Stimulated activated naive CD8-positive, alpha-beta T cell treated with anti-CD3 and anti-CD28 coated beads, Interleukin-15, Interleukin-2, amounts not matched to agents 100 U/mL and 50 U/mL, for 24 hours (primary cell): ENCODE results near the gene LRMDA.
"Not testable (repeated sequence)": the region's sequence is repeated elsewhere in the genome, so short reads cannot be mapped to it uniquely, and the experiment has no call there.

Experiments
- ATAC-seq: fragments of 150-1000 bp; cut with Tn5 transposase; one replicate; pipeline ENCODE4 v1.10.0; 2021
- DNase-seq: peaks from one replicate; pipeline ENCODE4 v3.0.0; 2021

Gene LRMDA

DNA sequence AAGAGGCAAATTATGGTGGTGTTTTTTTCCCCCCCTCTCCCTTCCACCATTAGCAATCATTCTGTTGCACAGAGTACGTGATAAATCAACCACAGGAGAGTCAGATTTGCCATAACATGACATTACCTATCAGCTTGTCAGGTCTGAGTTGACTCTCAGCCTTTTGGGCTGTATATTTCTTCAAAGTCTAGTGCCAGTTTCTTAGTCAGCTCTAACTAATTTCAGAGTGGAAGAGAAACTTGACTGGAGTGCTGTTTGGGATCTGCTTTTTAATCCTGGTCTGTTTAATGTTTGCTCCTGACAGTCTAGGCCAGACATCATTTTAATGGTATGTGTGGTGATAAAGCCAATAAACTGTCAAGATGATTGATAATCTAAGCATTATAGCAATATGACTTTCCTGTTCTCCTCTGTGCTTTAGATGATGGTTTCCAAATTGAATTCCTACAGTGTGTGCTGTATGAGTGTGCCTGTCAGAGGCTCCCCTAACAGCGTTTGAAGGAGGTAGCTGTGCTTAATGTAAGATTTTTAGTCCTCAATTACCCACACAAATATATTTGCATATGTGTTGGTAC, 76.9 kb downstream of the LRMDA start:
- no peak for DNase-seq
- ATAC-seq, result no peak

DNA sequence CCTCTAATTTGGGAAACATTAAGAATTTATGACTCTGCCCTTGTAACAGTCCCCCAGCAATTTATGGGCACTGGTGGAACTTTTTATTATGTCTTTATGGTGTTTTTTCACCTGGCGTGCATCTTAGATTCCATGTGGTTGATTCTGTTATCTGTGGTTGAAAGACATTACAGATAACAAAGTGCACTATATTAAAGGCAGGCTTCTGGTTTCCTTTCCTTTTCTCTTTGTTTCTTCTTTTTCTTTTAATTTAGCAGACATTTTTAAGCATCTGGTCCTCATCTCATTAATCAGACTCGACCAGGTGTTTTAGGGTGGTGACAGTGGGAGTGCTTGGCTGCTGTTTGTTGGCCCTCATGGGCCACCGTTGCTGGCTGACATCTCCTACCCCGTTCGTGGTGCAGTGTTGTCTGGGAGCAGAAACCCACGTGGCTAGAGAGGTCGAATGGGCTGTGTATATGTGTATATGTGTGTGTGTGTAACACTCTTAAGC, 77.4 kb downstream of the LRMDA start:
- no peak for DNase-seq
- no peak for ATAC-seq

DNA sequence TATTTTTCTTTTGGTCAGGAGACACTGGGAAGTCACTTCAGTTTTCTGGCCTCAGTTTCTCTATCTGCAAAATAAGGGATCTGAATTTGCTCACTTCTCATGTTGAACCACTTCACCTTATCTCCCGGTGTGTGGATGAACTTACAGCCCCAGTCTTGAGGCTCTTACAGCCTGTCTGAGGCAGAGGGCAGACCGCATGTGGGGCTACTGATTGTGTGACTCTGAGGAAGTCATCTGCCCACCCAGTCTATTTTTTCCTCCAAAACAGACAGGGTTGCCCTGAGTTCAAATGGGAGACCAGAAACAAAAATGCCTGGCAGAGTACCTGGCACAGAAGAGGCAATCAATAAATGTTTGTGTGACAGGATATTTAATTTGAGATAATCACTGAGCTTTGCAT, 78.3 kb downstream of the LRMDA start:
- no peak for DNase-seq
- ATAC-seq, result no peak

DNA sequence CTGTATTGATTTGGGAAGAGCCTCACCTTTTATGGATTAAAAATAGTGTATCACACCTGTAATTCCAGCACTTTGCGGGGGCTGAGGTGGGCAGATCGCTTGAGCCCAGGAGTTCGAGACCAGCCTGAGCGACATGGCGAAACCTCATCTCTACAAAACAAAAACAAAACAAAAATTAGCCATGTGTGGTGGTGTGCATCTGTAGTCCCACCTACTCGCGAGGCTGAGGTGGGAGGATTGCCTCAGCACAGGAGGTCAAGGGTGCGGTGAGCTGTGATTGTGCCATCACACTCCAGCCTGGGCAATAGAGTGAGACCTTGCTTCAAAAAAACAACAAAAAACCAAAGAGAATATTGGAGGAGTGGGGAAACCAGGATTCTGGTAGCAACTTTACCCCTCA, 79.6 kb downstream of the LRMDA start:
- DNase-seq (no peak), ATAC-seq (no peak)

DNA sequence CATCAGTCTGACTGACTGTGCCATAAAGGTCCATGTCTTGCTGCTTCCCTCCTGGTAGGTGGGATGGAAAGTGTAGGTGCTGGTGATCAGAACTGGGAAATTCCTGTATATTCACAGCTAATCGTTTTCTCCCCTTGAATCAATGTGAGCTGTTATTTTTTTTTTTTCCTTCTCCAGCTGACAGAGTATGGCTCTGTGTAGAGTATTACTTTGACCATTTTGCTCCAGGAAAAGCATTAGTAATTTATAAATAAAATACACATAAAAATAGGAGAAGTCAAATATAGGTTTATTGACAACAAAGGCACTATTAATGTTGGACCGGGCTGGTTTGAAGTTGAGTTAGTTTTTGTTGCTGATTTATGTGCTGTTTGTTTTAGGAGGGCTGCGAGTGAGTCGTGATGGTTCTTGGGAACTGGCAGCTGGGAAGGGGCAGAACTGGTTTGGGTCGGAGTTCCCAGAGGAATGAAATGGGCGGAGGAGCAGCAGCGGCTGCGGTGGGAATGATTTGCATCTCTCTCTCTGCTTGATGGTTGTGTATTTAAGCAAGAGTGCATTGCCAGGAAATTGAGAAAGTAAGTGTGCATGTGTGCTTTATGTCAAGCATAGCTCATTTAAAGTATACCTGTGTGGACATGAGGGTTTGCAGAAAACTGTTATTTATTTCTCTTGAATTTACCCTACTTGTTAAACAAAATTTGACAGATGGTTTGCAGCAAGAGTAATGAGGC, 80.9 kb downstream of the LRMDA start:
- ATAC-seq, result no peak
- no peak for DNase-seq

DNA sequence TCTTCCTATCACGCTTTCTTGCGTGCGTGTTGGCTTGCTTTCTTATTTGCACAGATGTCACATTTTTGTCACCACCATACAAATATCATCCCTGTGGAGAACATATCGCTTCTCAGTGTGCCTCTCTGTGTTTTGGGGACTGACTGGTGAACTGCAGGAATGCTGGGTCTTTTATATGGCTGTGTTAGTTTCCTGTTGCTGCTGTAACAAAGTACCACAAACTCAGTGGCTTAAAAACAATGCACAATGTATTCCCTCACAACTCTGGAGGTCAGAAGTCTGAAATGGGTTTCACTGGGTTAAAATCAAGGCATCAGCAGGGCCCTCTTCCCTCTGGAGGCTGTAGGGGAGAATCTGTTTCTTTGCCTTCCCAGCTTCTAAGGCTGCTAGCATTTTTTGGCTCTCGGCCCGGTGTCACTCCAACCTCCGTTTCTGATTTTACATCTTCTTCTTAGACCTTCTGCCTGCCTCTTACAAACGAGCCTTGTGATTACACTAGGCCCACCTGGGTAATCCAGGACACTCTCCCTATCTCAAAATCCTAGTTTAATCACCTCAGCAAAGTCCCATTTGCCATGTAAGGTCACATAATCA, 82.0 kb downstream of the LRMDA start:
- DNase-seq (no peak), ATAC-seq (no peak)

DNA sequence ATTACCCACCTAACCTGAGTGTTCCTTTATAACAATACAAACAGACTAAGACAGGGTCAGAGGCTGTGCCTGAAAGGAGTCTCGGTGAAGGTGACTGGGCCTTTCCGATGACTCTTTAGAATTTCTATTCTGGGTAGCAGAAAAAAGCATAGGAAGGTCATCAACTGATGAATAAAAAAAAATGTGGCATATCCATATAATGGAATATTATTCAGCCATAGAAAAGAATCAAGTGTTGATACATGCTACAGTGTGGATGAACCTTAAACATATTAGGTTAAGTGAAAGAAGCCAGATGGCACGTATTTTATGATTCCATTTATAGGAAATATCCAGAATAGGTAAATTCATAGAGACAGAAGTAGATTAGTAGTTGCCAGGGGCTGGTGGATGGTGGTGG, 83.4 kb downstream of the LRMDA start:
- ATAC-seq (no peak), DNase-seq (no peak)

DNA sequence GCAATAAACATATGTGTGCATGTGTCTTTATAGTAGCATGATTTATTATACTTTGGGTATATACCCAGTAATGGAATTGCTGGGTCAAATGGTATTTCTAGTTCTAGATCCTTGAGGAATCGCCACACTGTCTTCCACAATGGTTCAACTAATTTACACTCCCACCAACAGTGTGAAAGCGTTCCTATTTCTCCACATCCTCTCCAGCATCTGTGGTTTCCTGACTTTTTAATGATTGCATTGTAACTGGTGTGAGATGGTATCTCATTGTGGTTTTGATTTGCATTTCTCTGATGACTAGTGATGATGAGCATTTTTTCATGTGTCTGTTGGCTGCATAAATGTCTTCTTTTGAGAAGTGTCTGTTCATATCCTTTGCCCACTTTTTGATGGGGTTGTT, 84.7 kb downstream of the LRMDA start:
- not testable (repeated sequence) for ATAC-seq, DNase-seq

DNA sequence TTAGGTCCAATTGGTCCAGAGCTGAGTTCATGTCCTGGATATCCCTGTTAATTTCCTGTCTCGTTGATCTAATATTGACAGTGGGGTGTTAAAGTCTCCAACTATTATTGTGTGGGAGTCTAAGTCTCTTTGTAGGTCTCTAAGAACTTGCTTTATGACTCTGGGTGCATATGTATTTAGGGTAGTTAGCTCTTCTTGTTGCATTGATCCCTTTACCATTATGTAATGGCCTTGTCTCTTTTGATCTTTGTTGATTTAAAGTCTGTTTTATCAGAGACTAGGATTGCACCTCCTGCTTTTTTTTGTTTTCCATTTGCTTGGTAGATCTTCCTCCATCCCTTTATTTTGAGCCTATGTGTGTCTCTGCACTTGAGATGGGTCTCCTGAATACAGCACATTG, 87.8 kb downstream of the LRMDA start:
- not testable (repeated sequence) for DNase-seq, ATAC-seq

DNA sequence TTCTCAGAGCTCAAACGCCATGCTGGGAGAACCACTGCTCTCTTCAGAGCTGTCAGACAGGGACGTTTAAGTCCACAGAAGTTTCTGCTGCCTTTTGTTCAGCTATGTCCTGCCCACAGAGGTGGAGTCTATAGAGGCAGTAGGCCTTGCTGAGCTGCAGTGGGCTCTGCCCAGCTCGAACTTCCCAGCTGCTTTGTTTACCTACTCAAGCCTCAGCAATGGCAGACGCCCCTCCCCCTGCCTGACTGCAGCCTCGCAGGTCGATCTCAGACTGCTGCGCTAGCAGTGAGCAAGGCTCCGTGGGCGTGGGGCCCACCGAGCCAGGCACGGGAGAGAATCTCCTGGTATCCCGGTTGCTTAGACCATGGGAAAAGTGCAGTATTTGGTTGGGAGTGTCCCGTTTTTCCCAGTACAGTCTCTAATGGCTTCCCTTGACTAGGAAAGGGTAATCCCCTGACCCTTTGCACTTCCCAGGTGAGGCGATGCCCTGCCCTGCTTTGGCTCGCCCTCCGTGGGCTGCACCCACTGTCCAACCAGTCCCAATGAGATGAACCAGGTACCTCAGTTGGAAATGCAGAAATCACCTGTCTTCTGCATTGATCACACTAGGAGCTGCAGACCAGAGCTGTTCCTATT, 89.9 kb downstream of the LRMDA start:
- DNase-seq, ATAC-seq: not testable (repeated sequence)

DNA sequence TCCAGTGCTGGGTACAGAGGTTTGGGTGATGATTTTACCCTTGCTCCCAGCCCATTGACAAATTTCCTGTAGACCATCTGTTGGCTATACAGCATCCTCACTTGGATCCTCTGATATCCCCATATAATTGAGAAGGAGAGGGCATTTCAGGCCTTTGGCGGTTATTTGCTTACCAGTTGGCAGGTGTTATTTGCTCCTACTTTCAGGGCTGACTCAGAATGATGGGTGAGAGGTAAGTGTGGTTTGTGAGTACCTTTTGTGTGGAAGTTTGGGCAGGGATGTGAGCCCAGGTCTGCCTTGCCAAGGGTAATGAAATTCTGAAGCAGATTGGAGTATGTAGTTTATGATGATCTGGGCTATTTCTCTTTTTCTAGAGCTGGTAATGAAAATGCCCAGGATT, 93.6 kb downstream of the LRMDA start:
- DNase-seq, result no peak
- no peak for ATAC-seq

DNA sequence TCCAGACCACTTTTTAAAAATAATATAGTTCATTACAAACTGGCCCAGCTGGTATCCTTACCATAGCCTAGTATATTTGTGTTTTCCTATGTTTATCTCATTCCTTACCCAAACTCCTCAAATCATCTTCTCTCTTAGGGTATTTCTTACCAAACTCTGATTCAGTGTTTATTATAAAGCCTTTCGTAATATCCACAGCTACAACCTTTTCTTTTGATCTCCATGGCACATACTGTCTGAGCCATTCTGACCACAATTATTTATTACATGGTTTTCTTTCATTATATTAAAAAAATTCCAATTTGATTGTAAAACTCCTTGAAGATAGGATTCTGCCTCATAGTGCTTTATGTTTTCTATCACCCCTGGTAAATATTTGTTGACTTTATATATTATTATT, 94.2 kb downstream of the LRMDA start:
- DNase-seq (no peak), ATAC-seq (no peak)

DNA sequence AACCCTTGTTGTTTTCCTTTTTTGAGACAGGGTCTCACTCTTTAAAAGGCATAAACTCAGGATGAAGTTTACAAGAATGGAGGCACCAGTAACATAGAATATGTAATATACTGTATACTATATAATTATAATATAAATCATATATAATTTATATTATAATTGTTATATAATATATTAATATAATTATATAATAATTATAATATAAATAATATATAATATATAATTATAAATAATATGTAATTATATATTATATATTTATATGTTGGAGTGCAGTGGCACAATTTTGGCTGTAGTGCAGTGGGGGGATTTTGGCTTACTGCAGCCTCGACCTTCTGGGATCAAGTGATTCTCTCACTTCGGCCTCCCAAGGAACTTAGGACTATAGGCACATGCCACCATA, 96.1 kb downstream of the LRMDA start:
- DNase-seq (no peak), ATAC-seq (no peak)

DNA sequence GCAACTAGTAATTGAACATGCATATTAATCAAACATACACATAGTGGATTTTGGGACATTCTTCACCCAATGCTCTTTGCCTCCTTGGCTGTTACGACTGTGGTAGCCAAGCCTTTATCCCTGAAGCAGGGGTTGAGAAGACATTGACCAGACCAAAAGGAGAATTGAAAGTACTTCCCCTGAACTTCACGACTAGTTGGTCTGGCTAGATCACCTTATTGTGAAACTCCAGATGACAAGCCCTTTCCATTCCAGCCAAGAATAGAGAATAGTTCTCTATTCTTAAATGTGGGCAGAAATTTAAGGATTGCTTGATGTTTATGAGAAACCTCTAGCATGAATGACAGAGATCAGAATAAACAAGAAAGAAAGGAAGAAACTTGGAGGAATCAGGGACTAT, 97.0 kb downstream of the LRMDA start:
- DNase-seq, result no peak
- ATAC-seq, result no peak

DNA sequence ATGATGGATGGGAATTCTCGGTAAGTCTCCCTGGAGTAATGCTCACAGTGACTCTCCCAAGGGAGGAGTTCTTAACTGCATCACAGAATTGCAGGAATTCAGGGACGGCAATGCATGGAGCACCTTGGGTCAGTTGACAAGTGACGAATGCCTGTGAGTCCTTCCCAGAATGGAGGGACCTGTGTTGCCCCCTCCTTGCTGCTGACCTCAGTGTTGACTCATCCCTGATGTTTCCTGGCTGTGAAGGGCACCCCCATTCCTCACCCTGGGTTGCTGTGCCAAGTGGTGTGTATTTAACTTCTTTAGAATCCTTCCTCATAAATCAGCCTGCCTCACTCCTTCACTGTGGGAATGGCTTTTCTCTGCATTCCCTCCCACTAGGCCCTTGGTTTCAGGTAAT, 98.9 kb downstream of the LRMDA start:
- no peak for ATAC-seq
- no peak for DNase-seq

DNA sequence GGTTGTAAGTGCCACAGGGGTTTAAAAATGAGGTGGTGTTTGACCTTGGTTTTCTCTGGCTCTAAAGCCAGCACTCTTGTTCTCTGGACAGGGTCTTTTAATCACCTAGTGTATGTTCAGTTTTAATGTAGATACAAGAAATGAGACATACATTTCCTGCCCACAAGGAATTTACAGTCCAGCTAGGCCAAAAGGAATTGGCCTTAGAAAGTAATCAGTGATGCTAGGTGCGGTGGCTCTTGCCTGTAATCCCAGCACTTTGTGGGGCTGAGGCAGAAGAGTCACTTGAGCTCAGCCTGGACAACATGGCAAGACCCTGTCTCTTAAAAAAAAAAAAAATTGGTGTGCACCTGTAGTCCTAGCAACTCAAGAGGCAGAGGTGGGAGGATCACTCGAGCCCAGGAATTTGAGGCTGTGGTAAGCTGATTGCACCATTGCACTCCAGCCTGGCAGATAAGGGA, 100.2 kb downstream of the LRMDA start:
- DNase-seq, result no peak
- no peak for ATAC-seq

DNA sequence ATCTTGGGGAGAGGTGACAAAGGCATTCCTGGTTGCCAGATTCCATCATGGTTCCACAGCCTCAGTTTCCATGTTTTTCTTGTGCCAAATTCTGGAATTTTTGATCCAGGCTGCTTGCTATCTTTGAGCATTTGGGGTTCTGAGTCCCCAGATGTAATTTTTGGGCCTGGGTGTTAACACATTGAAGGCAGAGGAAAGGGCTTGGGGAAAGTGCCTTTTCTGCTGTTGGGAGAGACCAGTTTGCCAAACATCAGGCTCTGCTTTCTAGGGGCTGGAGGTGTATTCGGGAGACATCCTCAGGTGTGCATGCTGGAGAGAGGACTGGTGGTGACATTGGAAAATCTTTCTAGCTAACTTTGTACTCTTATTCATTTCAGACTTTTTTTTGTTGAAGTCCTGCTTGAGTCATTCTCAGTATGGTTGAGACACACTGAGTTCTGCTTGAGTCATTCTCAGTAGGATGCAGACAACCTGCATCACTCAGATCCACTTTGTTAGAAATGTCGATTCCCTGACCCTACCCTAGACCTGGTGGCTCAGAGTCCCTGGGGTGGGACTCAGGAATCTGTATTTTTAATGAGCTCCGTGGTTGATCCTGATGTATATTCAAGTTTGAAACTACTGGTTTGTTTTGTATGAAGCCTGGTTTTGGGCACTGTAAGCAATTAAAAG, 101.0 kb downstream of the LRMDA start:
- DNase-seq (no peak), ATAC-seq (no peak)

DNA sequence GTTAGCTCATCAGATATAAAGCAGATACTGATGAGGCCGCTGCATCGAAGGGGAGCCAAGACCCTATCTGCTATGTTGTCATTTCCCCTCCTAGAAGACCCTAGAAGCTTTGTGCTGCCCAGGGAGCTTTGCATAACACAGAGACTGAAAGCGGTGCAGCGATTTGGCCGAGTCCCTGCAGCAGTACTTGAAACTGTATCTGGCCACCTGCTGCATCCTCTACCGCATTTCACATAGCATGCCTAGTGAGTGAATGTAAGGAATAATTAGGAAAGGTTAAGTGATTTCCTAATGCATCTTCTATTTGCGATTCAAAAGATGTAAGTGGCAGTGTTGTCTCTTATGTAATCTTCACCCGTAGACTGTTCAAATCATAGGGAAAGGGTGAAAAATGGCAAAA, 106.7 kb downstream of the LRMDA start:
- DNase-seq (no peak), ATAC-seq (no peak)

DNA sequence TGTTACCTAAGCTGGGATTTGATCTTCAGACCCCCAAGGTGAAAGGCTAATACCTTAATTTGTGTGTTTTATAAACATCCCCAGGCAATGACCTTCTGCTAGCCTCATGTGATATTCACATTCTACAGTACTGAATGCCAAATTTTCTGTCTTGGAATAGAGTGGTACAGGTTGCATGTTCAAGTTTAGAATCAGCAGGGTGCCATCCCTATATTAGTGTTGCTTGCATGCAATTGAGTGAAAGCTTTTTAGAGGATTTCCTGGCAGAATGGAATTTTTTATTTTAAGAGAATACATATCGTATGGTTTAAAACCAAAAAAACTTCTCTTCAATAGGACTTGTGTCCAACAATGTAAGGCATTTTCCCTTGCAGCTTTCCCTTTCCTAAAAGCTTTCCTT, 107.3 kb downstream of the LRMDA start:
- DNase-seq (no peak), ATAC-seq (no peak)

DNA sequence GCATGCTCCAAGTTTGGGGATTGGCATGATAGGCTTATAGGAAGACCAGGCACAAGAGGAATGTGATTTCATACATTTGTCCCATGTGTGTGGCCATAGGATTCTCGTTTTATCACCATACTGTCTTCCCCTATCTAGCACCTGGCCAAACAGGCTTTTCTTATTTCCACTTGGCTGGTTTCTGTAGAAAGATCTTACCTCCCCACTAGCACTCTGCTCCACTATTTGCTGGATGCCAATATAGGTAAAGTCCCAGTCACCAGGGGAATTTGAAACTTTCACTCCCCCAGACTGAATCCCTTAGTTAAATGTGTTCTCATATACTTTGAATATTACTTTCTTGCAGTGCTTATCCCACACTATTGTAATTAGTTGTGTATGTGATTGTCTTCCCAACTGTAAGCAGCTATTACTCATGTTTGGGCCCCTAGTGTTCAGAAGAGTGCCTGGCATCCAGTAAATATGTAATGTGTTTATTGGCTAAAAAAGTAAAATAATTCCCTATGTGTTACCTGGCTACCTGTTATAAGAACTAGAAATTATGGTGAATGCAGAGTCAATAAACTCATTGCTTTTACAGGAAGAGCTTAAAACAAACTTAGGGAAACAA, 109.0 kb downstream of the LRMDA start:
- no peak for ATAC-seq
- no peak for DNase-seq

DNA sequence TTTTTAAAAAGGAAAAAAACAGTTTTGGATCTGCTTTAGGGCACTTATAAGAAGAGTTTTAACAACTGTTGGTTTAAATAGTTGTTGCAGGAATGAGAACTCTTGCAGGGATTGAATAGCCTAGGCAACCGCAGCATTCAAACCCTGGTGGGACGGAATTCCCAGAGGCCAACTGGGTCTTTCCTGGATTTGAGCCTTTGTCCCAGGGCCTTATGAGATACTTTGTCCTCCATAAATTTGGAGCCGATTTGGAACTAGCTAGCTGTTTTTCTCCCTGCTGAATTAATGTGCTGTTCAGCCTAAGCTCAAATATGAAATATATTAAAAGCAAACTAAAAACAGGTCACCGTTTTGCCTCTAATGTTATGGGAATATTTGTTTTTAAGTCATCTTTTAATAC, 109.6 kb downstream of the LRMDA start:
- DNase-seq, result no peak
- ATAC-seq, result no peak

DNA sequence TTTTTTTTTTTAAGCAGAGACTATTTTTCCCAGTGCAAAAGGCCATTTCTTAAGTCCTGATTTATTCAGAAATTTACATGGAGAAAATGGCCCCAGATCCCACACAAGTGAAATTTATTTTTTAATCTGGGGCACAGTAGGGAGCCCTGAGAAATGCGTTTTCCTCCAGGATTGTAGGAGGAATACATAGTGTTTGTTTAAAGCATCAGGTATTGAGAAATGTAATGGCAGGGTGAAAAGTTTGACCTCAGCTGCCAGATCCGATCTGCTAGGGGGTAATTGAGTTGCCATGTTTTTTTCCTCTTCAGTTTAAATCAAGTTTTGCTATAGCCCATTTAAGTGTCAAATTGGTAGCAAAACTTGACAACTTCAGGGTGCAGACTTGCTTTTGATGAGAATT, 110.0 kb downstream of the LRMDA start:
- ATAC-seq, result no peak
- no peak for DNase-seq
